ENCODE data around the gene RPN2. TPM values are rescaled to one million over a fixed set of nuclear protein-coding genes. Genes with fewer than 3 reads are reported as not detected.

The RPN2 gene
- polyA plus RNA-seq, 1 of the 3 experiments (the other 2 are of a cell fraction), result 420 TPM

DNA sequence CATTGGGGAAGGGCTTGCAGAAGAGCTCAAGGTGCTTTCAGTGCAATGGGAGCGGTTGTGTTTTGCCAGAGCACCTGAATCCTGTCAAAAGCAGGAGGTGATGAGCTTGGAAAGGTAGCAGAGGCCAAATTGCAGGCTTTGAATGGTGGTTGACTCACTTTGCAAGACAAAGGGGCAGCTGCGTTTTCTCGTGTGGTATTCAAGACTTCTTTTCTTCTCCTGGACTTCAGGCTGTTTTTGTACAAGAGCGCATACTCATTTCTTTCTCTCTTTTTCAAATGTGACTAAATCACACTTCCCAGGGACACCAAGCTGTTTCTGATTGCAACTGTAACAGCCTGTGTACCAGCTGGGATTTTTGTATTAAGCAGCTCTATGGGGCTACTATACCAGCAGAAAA is 50.2 kb downstream of the RPN2 start:
- Histone ChIP-seq H3K36me3 (replicated peaks in 1 of 2; ENCODE audit: control insufficient read depth in 1 of 2, insufficient read depth in 2 of 2, low read length in 1 of 2) (peaks cover 76 to 93% of the 10 kb centered on the region in 2 experiments), H3K4me2 (no peak overlapping the region), H2AFZ (ENCODE audit: low read depth) (no peak overlapping the region), H3K9me2 (no peaks in the 10 kb centered on the region), H3K79me2 (ENCODE audit: insufficient read depth) (no peaks in the 10 kb centered on the region), H3K27ac (ENCODE audit: low read depth in 2 of 2, low read length in 1 of 2) (peak overlapping the region in 1 of 2 experiments; percentile 99; a peak in 2 of 4 replicates), H3K9me3 (no peaks in the 10 kb centered on the region), H3K4me1 (ENCODE audit: control insufficient read depth in 1 of 2, insufficient read depth in 2 of 2, low read depth in 1 of 2, low read length in 1 of 2) (peaks cover 0 to 52% of the 10 kb centered on the region in 2 experiments; a peak in 2 of 4 replicates), H3K27me3 (ENCODE audit: insufficient read depth) (no peaks in the 10 kb centered on the region), H3K4me3 (ENCODE audit: low read depth in 2 of 2, low read length in 1 of 2) (no peak overlapping the region), H3K9ac (no peak overlapping the region), H4K20me1 (ENCODE audit: insufficient read depth) (no peaks in the 10 kb centered on the region), H3F3A (replicated peaks; ENCODE audit: insufficient read depth) (no peaks in the 10 kb centered on the region)
- ChIA-PET POLR2A (interaction anchor here (1.2 kb wide), 1 partner anchor 8 kb away, joined by 3 read pairs; no protein-coding TSS in a partner anchor), CTCF (interaction anchor here (1.1 to 2.6 kb wide), 5 partner anchors 9 to 304 kb away, joined by 5 to 8 read pairs (median 6); no protein-coding TSS in a partner anchor)
- TF ChIP-seq, protein P1, sequence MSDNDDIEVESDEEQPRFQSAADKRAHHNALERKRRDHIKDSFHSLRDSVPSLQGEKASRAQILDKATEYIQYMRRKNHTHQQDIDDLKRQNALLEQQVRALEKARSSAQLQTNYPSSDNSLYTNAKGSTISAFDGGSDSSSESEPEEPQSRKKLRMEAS (IDR thresholded peaks at IDR 0.05; ENCODE audit: low read depth), result no peak
- TF ChIP-seq TAF1 (IDR thresholded peaks at IDR 0.05; ENCODE audit: borderline replicate concordance, low read depth, low read length) (no peak), YY1 (IDR thresholded peaks at IDR 0.05; ENCODE audit: low read depth) (no peak), SMC3 (IDR thresholded peaks at IDR 0.05; ENCODE audit: low read depth, low read length) (no peak), JUND (IDR thresholded peaks at IDR 0.05) (no peak), MXI1 (IDR thresholded peaks at IDR 0.05; ENCODE audit: low read depth, low read length) (no peak), POLR2AphosphoS5 (IDR thresholded peaks at IDR 0.05; ENCODE audit: low read depth, low read length) (no peak), RFX5 (IDR thresholded peaks at IDR 0.05; ENCODE audit: low read length) (no peak), EP300 (IDR thresholded peaks at IDR 0.05; ENCODE audit: borderline replicate concordance in 1 of 2, low read depth in 1 of 2, low read length in 1 of 2) (no peak)
- TF ChIP-seq, protein P2, sequence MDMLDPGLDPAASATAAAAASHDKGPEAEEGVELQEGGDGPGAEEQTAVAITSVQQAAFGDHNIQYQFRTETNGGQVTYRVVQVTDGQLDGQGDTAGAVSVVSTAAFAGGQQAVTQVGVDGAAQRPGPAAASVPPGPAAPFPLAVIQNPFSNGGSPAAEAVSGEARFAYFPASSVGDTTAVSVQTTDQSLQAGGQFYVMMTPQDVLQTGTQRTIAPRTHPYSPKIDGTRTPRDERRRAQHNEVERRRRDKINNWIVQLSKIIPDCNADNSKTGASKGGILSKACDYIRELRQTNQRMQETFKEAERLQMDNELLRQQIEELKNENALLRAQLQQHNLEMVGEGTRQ (IDR thresholded peaks at IDR 0.05; ENCODE audit: borderline replicate concordance, low read depth, low read length), result no peak
- TF ChIP-seq, protein P3, sequence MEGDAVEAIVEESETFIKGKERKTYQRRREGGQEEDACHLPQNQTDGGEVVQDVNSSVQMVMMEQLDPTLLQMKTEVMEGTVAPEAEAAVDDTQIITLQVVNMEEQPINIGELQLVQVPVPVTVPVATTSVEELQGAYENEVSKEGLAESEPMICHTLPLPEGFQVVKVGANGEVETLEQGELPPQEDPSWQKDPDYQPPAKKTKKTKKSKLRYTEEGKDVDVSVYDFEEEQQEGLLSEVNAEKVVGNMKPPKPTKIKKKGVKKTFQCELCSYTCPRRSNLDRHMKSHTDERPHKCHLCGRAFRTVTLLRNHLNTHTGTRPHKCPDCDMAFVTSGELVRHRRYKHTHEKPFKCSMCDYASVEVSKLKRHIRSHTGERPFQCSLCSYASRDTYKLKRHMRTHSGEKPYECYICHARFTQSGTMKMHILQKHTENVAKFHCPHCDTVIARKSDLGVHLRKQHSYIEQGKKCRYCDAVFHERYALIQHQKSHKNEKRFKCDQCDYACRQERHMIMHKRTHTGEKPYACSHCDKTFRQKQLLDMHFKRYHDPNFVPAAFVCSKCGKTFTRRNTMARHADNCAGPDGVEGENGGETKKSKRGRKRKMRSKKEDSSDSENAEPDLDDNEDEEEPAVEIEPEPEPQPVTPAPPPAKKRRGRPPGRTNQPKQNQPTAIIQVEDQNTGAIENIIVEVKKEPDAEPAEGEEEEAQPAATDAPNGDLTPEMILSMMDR (IDR thresholded peaks at IDR 0.05), result no peak
- 94% methylated on average over 4 of the region's 4 CpGs for WGBS (ENCODE audit: low lambda C conversion rate)
- DNase-seq, result no peak

DNA sequence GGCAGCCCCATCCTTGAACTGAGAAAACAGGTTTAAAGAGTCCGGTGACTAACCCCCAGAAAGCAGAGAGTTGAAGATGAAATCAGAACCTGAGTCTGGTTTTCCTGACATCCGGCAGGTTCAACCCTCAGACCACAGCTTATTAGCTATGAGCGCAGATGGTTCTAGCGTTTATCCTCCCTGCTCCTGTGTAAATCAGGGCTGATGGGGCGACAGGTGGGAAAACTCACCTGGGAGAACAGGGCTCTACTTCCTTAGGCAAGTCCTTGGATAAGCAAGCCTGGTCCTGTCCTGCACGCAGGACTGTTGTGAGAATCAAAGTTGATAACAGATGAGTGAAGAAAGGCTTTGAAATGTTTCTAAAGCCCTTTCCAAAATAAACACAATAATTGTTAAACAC is 51.1 kb downstream of the RPN2 start:
- no peak overlapping the region for H3K4me3 ChIP-seq (ENCODE audit: low read depth in 2 of 2, low read length in 1 of 2)
- WGBS (ENCODE audit: low lambda C conversion rate), result 91% methylated on average over 6 of the region's 6 CpGs

More for the DNA sequence above, 51.1 kb downstream of the RPN2 start:
- POLR2A ChIA-PET, result interaction anchor here (1.2 kb wide), 1 partner anchor 9 kb away, joined by 3 read pairs; no protein-coding TSS in a partner anchor
- Histone ChIP-seq H3K79me2 (ENCODE audit: insufficient read depth) (no peaks in the 10 kb centered on the region), H3K36me3 (replicated peaks in 1 of 2; ENCODE audit: control insufficient read depth in 1 of 2, insufficient read depth in 2 of 2, low read length in 1 of 2) (peaks cover 75 to 90% of the 10 kb centered on the region in 2 experiments), H3K9me2 (no peaks in the 10 kb centered on the region), H3K4me2 (no peak overlapping the region), H3K9ac (no peak overlapping the region), H3K27me3 (ENCODE audit: insufficient read depth) (no peaks in the 10 kb centered on the region), H3K9me3 (no peaks in the 10 kb centered on the region), H4K20me1 (ENCODE audit: insufficient read depth) (no peaks in the 10 kb centered on the region), H3K27ac (ENCODE audit: low read depth in 2 of 2, low read length in 1 of 2) (peak overlapping the region in 1 of 2 experiments; percentile 99; a peak in 2 of 4 replicates), H3F3A (replicated peaks; ENCODE audit: insufficient read depth) (no peaks in the 10 kb centered on the region), H2AFZ (ENCODE audit: low read depth) (no peak overlapping the region), H3K4me1 (ENCODE audit: control insufficient read depth in 1 of 2, insufficient read depth in 2 of 2, low read depth in 1 of 2, low read length in 1 of 2) (peaks cover 0 to 52% of the 10 kb centered on the region in 2 experiments; a peak in 2 of 4 replicates)
- TF ChIP-seq MEF2A (IDR thresholded peaks at IDR 0.05; ENCODE audit: borderline replicate concordance, low read depth) (no peak), POLR2AphosphoS5 (IDR thresholded peaks at IDR 0.05; ENCODE audit: low read depth, low read length) (no peak), RCOR1 (IDR thresholded peaks at IDR 0.05; ENCODE audit: low read length) (no peak)
- CTCF ChIA-PET, result interaction anchor here (1.5 to 2.6 kb wide), 3 partner anchors 28 to 38 kb away, joined by 3 to 6 read pairs (median 5); no protein-coding TSS in a partner anchor
- DNase-seq, result no peak
